A673 (cell line): Measurements from ENCODE around the gene MAML2. TPM values are rescaled to one million over a fixed set of nuclear protein-coding genes. Genes with fewer than 3 reads are reported as not detected.

Experiments
- BruUV-seq: library from RNA; stranded (reverse); fragments of 400-500 nt; replicated peaks from 2 replicates; lab custom pipeline; 2021; lab: Mats Ljungman, UMichigan
- CTCF ChIA-PET: fragments of 300-600 bp; sonication (Branson Sonifier 250); formaldehyde crosslinking; loops from one replicate; lab custom pipeline; 2022; ENCODE audit warnings: antibody characterized with exemption; lab: Charles Lee
- POLR2A ChIA-PET: fragments of 300-600 bp; sonication (Branson Sonifier 250); formaldehyde crosslinking; loops from one replicate; lab custom pipeline; 2022; ENCODE audit warnings: antibody characterized with exemption; ENCODE audit not compliant: low non-redundant PET; lab: Charles Lee
- DNase-seq: peaks from one replicate; pipeline ENCODE4 v3.0.0-alpha.2; 2015; ENCODE audit warnings: low spot score
- H3K27ac ChIP-seq: fragments of 200-600 bp; sonication (generic); 2 replicates; pipeline ENCODE4 v1.5.1; 2016; ENCODE audit warnings: mixed run types, low read depth, mild to moderate bottlenecking, mixed read lengths, antibody characterized with exemption, low read length; ENCODE audit not compliant: poor library complexity, severe bottlenecking
- H3K27me3 ChIP-seq: fragments of 200-600 bp; sonication (generic); replicated peaks from 2 replicates; pipeline ENCODE4 v1.6.1; 2017; ENCODE audit warnings: mixed run types, low read depth, mild to moderate bottlenecking, mixed read lengths, antibody characterized with exemption, low read length; ENCODE audit not compliant: insufficient read depth, poor library complexity
- H3K36me3 ChIP-seq: fragments of 200-600 bp; sonication (generic); 2 replicates; pipeline ENCODE4 v1.6.1; 2016; ENCODE audit warnings: mixed run types, mild to moderate bottlenecking, mixed read lengths, antibody characterized with exemption, low read length; ENCODE audit not compliant: insufficient read depth, poor library complexity, severe bottlenecking
- H3K4me1 ChIP-seq: fragments of 200-600 bp; sonication (generic); 2 replicates; pipeline ENCODE4 v1.6.1; 2017; ENCODE audit warnings: mixed run types, mild to moderate bottlenecking, mixed read lengths, antibody characterized with exemption, low read length; ENCODE audit not compliant: insufficient read depth, poor library complexity, severe bottlenecking
- H3K4me3 ChIP-seq: fragments of 200-600 bp; sonication (generic); 2 replicates; pipeline ENCODE4 v1.5.1; 2016; ENCODE audit warnings: low read depth, mixed run types, mild to moderate bottlenecking, mixed read lengths, low read length; ENCODE audit not compliant: poor library complexity, severe bottlenecking
- H3K9me3 ChIP-seq: fragments of 200-600 bp; sonication (generic); 2 replicates; pipeline ENCODE4 v1.6.1; 2016; ENCODE audit warnings: mixed run types, low read depth, mild to moderate bottlenecking, mixed read lengths, antibody characterized with exemption, low read length; ENCODE audit not compliant: poor library complexity, severe bottlenecking
- CTCF ChIP-seq: fragments of 300-800, 200-600 bp; sonication (generic); conservative IDR thresholded peaks from 2 replicates; pipeline ENCODE4 v1.5.1; 2017; ENCODE audit warnings: low read depth, mild to moderate bottlenecking, antibody characterized with exemption, low read length, moderate library complexity, mixed read lengths
- EZH2 ChIP-seq: fragments of 200-600 bp; sonication (generic); IDR thresholded peaks from 2 replicates; pipeline ENCODE4 v1.6.1; 2017; ENCODE audit warnings: borderline replicate concordance, low read depth, mild to moderate bottlenecking, mixed read lengths, antibody characterized with exemption, low read length; ENCODE audit not compliant: poor library complexity, severe bottlenecking
- intact Hi-C: fragments of 100-400 bp; cut with micrococcal nuclease; formaldehyde crosslinking; loops from one replicate; pipeline ENCODE4 v1.10.0; 2022; ENCODE audit not compliant: unreplicated experiment
- total RNA-seq: library from RNA; stranded (reverse); gene quantifications from 2 replicates; pipeline ENCODE4 v1.2.3, GENCODE V29; 2021

Gene MAML2
- total RNA-seq, 1 experiment from 2014 or later: 6.4 TPM

DNA sequence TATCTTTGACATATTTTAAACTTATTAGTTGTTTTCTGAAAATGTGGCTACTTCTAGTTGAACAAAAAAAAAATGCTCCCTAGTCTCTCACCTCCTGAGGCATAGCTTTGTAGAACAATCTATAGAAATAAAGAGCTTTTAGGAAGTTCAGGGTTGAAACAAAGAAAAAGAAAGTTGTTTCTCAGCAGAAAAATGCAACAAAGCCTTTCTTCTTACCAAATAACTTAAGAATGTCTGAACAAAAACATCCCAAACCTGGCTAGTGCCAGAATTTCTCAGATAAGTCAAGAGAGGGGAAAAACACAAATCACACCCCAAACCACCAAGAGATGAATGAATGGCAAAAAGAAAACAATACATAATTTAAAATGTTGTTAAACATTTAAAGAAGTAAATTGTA lies 114.1 kb downstream of the MAML2 start:
- no peaks in the 10 kb centered on the region for H3K27me3 ChIP-seq

GRCh38 chr11:96228473-96228891 lies 114.5 kb downstream of the MAML2 start:
- Histone ChIP-seq H3K4me1 (peaks cover 50% of the 10 kb centered on the region), H3K36me3 (no peaks in the 10 kb centered on the region), H3K4me3 (no peak overlapping the region), H3K27me3 (no peaks in the 10 kb centered on the region), H3K9me3 (no peaks in the 10 kb centered on the region), H3K27ac (peak overlapping the region; percentile 37)
- CTCF ChIA-PET: interaction anchor here (0.7 kb wide), 1 partner anchor 1445 kb away, joined by 3 read pairs; no protein-coding TSS in a partner anchor
- DNase-seq: peak; percentile 87
- POLR2A ChIA-PET: no interaction called here
- intact Hi-C loops: no loop called here
- BruUV-seq: no TSS peak
- TF ChIP-seq EZH2 (no peak), CTCF (no peak)

More for the DNA sequence above, 114.1 kb downstream of the MAML2 start:
- TF ChIP-seq CTCF (no peak), EZH2 (no peak)
- CTCF ChIA-PET: interaction anchor here (0.7 kb wide), 1 partner anchor 1446 kb away, joined by 3 read pairs; no protein-coding TSS in a partner anchor
- Histone ChIP-seq H3K9me3 (no peaks in the 10 kb centered on the region), H3K27ac (peak overlapping the region; percentile 37), H3K36me3 (no peaks in the 10 kb centered on the region), H3K4me3 (no peak overlapping the region), H3K4me1 (peaks cover 50% of the 10 kb centered on the region)
- no TSS peak for BruUV-seq
- intact Hi-C loops: no loop called here
- POLR2A ChIA-PET: interaction anchor here (0.6 kb wide), 1 partner anchor 49 kb away, joined by 13 read pairs; no protein-coding TSS in a partner anchor
- DNase-seq: no peak

DNA sequence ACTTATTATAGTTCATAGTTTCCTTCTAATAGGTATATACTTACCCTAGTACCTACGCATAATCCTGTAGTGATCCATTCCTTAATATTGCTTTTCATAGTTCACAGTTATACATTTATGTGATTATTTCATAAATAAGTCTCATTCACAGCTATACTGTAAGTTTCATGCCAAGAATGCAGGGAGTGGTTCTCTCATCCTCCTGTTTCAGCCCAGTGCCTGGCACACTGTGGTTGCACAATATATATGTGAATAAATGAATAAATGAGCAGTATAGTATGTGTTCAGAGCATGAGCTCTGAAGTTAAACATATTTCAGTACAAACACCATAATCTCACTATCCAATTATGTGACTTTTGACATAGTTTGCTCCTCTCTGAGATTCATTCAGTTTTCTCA lies 115.8 kb downstream of the MAML2 start:
- ChIA-PET CTCF (no interaction called here), POLR2A (no interaction called here)
- intact Hi-C loops: no loop called here
- no peak for DNase-seq
- Histone ChIP-seq H3K4me3 (no peak overlapping the region), H3K9me3 (no peaks in the 10 kb centered on the region), H3K27me3 (no peaks in the 10 kb centered on the region), H3K27ac (no peak overlapping the region), H3K4me1 (peaks cover 54% of the 10 kb centered on the region), H3K36me3 (no peaks in the 10 kb centered on the region)
- TF ChIP-seq CTCF (no peak), EZH2 (no peak)
- BruUV-seq: no TSS peak
